IPS DF 6.9 (cell line): ENCODE results near the gene DUSP22.

Source experiments
- DNase-seq: peaks from one replicate; pipeline ENCODE4 v3.0.0-alpha.2; 2013; ENCODE audit warnings: low read depth, low spot score
- H3K27ac ChIP-seq: one replicate; pipeline ENCODE4 v1.5.1; 2013; ENCODE audit warnings: low read length, control low read depth
- H3K27me3 ChIP-seq: 2 replicates; pipeline ENCODE4 v1.6.1; 2013; ENCODE audit warnings: mild to moderate bottlenecking, low read length; ENCODE audit not compliant: control insufficient read depth, insufficient read depth
- H3K36me3 ChIP-seq: 2 replicates; pipeline ENCODE4 v1.6.1; 2013; ENCODE audit warnings: low read length; ENCODE audit not compliant: control insufficient read depth, insufficient read depth
- H3K4me1 ChIP-seq: 2 replicates; pipeline ENCODE4 v1.6.1; 2013; ENCODE audit warnings: low read length; ENCODE audit not compliant: control insufficient read depth, insufficient read depth
- H3K4me3 ChIP-seq: 2 replicates; pipeline ENCODE4 v1.5.1; 2013; ENCODE audit warnings: mild to moderate bottlenecking, low read length
- H3K9me3 ChIP-seq: 2 replicates; pipeline ENCODE4 v1.6.1; 2013; ENCODE audit warnings: low read length, inconsistent platforms; ENCODE audit not compliant: control insufficient read depth, insufficient read depth
- WGBS: extraction: QIAGEN DNeasy Blood & Tissue Kit; methylation state at CpG from one replicate; pipeline ENCODE4 v1.1.7; 2013; ENCODE audit warnings: mixed read lengths, missing lambda C conversion rate; ENCODE audit not compliant: insufficient read length, insufficient coverage; 5-methylcytosine and 5-hydroxymethylcytosine counted together

Gene DUSP22

GRCh38 chr6:311679-312220 is 19.5 kb downstream of the DUSP22 start:
- Histone ChIP-seq H3K36me3 (no peaks in the 10 kb centered on the region), H3K4me1 (0 out of 2 replicates have a peak, but pooled peaks cover 2% of the 10 kb centered on the region), H3K27ac (no peak overlapping the region), H3K4me3 (no peak overlapping the region), H3K9me3 (no peaks in the 10 kb centered on the region), H3K27me3 (no peaks in the 10 kb centered on the region)
- WGBS, result no CpG with 5 or more reads among the region's 17 CpGs
- DNase-seq, result no peak

- peaks cover under 1% of the 10 kb centered on the region; the same call in 1 of the 2 replicates for H3K9me3 ChIP-seq
- no peak overlapping the region for H3K4me3 ChIP-seq
- H3K27me3 ChIP-seq, result no peaks in the 10 kb centered on the region
- H3K4me1 ChIP-seq, result 0 out of 2 replicates have a peak, but pooled peaks cover 2% of the 10 kb centered on the region
- WGBS, result no CpG with 5 or more reads among the region's 2 CpGs
- no peak overlapping the region for H3K27ac ChIP-seq
- DNase-seq, result no peak
- no peaks in the 10 kb centered on the region for H3K36me3 ChIP-seq
These were observed 20.8 kb downstream of the DUSP22 start for GRCh38 chr6:313087-313486.

GRCh38 chr6:313917-314316 is 21.6 kb downstream of the DUSP22 start:
- H3K27ac ChIP-seq, result no peak overlapping the region
- no peak overlapping the region for H3K4me3 ChIP-seq
- no CpG with 5 or more reads among the region's 10 CpGs for WGBS
- no peaks in the 10 kb centered on the region for H3K27me3 ChIP-seq
- no peak for DNase-seq
- peaks cover 1% of the 10 kb centered on the region; the same call in 1 of the 2 replicates for H3K9me3 ChIP-seq
- 0 out of 2 replicates have a peak, but pooled peaks cover 2% of the 10 kb centered on the region for H3K4me1 ChIP-seq
- no peaks in the 10 kb centered on the region for H3K36me3 ChIP-seq

- no peak overlapping the region for H3K4me3 ChIP-seq
- 0 out of 2 replicates have a peak, but pooled peaks cover 2% of the 10 kb centered on the region for H3K4me1 ChIP-seq
- H3K27me3 ChIP-seq, result no peaks in the 10 kb centered on the region
- H3K9me3 ChIP-seq, result peaks cover 1% of the 10 kb centered on the region; the same call in 1 of the 2 replicates
- DNase-seq, result no peak
- no peaks in the 10 kb centered on the region for H3K36me3 ChIP-seq
- no CpG with 5 or more reads among the region's 5 CpGs for WGBS
- no peak overlapping the region for H3K27ac ChIP-seq
These were observed 22.1 kb downstream of the DUSP22 start for GRCh38 chr6:314377-314776.

DNA sequence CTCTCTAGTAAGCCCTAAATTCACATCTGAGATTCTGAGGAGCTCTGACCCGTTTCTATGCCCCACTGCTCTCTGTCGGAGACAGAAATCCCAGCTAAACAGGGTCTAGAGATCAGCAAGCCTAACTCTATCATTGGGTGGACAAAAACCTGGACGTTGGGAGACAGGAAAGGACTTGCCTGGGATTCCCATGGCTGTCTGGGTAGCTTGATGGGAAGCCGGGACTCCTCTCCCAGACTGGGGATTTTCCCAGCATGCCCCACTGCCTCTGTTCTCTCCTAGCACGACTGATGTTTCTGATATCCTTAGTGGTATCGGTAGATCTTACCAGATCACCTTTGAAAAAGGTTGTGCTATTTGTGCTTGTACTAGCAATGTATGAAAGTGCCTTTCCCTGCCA is 22.9 kb downstream of the DUSP22 start:
- no peaks in the 10 kb centered on the region for H3K27me3 ChIP-seq
- H3K4me1 ChIP-seq, result 0 out of 2 replicates have a peak, but pooled peaks cover 2% of the 10 kb centered on the region
- no peak overlapping the region for H3K27ac ChIP-seq
- no peak overlapping the region for H3K4me3 ChIP-seq
- no peaks in the 10 kb centered on the region for H3K36me3 ChIP-seq
- peaks cover 1% of the 10 kb centered on the region; the same call in 1 of the 2 replicates for H3K9me3 ChIP-seq
- no CpG with 5 or more reads among the region's 6 CpGs for WGBS
- DNase-seq, result no peak

GRCh38 chr6:315921-316752 is 23.9 kb downstream of the DUSP22 start:
- Histone ChIP-seq H3K27ac (no peak overlapping the region), H3K36me3 (no peaks in the 10 kb centered on the region), H3K4me3 (no peak overlapping the region), H3K27me3 (no peaks in the 10 kb centered on the region), H3K4me1 (0 out of 2 replicates have a peak, but pooled peaks cover 2% of the 10 kb centered on the region), H3K9me3 (peaks cover 1% of the 10 kb centered on the region; the same call in 1 of the 2 replicates)
- no peak for DNase-seq
- WGBS, result no CpG with 5 or more reads among the region's 10 CpGs

- no peak overlapping the region for H3K27ac ChIP-seq
- no peak for DNase-seq
- H3K27me3 ChIP-seq, result no peaks in the 10 kb centered on the region
- H3K36me3 ChIP-seq, result no peaks in the 10 kb centered on the region
- no peak overlapping the region for H3K4me3 ChIP-seq
- peaks cover 1% of the 10 kb centered on the region; the same call in 1 of the 2 replicates for H3K9me3 ChIP-seq
- 0 out of 2 replicates have a peak, but pooled peaks cover 2% of the 10 kb centered on the region for H3K4me1 ChIP-seq
These were observed 24.4 kb downstream of the DUSP22 start for GRCh38 chr6:316753-317038.

- H3K9me3 ChIP-seq, result peaks cover 1% of the 10 kb centered on the region; the same call in 1 of the 2 replicates
- no peaks in the 10 kb centered on the region for H3K27me3 ChIP-seq
- 0 out of 2 replicates have a peak, but pooled peaks cover 2% of the 10 kb centered on the region for H3K4me1 ChIP-seq
- WGBS, result no CpG with 5 or more reads among the region's 7 CpGs
- no peaks in the 10 kb centered on the region for H3K36me3 ChIP-seq
- H3K27ac ChIP-seq, result no peak overlapping the region
- H3K4me3 ChIP-seq, result no peak overlapping the region
- DNase-seq, result no peak
These were observed 24.8 kb downstream of the DUSP22 start for GRCh38 chr6:317060-317447.

- Histone ChIP-seq H3K27ac (no peak overlapping the region), H3K9me3 (peaks cover 1% of the 10 kb centered on the region; the same call in 1 of the 2 replicates), H3K36me3 (no peaks in the 10 kb centered on the region), H3K27me3 (no peaks in the 10 kb centered on the region), H3K4me1 (0 out of 2 replicates have a peak, but pooled peaks cover 2% of the 10 kb centered on the region), H3K4me3 (no peak overlapping the region)
- WGBS, result no CpG with 5 or more reads among the region's 18 CpGs
- no peak for DNase-seq
These were observed 25.3 kb downstream of the DUSP22 start for GRCh38 chr6:317448-318144.

- H3K9me3 ChIP-seq, result peaks cover 1% of the 10 kb centered on the region; the same call in 1 of the 2 replicates
- 0 out of 2 replicates have a peak, but pooled peaks cover 2% of the 10 kb centered on the region for H3K4me1 ChIP-seq
- H3K36me3 ChIP-seq, result no peaks in the 10 kb centered on the region
- no peak for DNase-seq
- whole genome bisulfite sequencing, result no CpG with 5 or more reads among the region's 4 CpGs
- no peaks in the 10 kb centered on the region for H3K27me3 ChIP-seq
- no peak overlapping the region for H3K4me3 ChIP-seq
- H3K27ac ChIP-seq, result no peak overlapping the region
These were observed 26.1 kb downstream of the DUSP22 start for GRCh38 chr6:318243-318890.
